Fibroblast of lung (primary cell): ENCODE data around the gene LRCOL1. TPM values are rescaled to one million over a fixed set of nuclear protein-coding genes. Genes with fewer than 3 reads are reported as not detected.

Experiments used
- DNase-seq, 2 donors: peaks; one replicate each; pipeline versions ENCODE4 v3.0.0 to v3.0.0-alpha.2; 2010; ENCODE audit warnings: low read depth in 2 of 2
- H2AFZ ChIP-seq: 2 replicates; pipeline ENCODE4 v1.5.1; 2012; ENCODE audit warnings: low read length, control low read depth, inconsistent platforms
- H3K27ac ChIP-seq: 2 replicates; pipeline ENCODE4 v1.5.1; 2011; ENCODE audit warnings: low read length, control low read depth; ENCODE audit not compliant: insufficient read depth
- H3K27me3 ChIP-seq: 2 replicates; pipeline ENCODE4 v1.5.1; 2011; ENCODE audit warnings: mild to moderate bottlenecking, low read length; ENCODE audit not compliant: control insufficient read depth, insufficient read depth
- H3K36me3 ChIP-seq: 2 replicates; pipeline ENCODE4 v1.5.1; 2011; ENCODE audit warnings: low read length; ENCODE audit not compliant: control insufficient read depth, insufficient read depth
- H3K4me1 ChIP-seq: 2 replicates; pipeline ENCODE4 v1.5.1; 2011; ENCODE audit warnings: low read length; ENCODE audit not compliant: control insufficient read depth, insufficient read depth; ENCODE audit errors: extremely low read depth
- H3K4me2 ChIP-seq: 2 replicates; pipeline ENCODE4 v1.5.1; 2011; ENCODE audit warnings: low read length, control low read depth; ENCODE audit not compliant: insufficient read depth; ENCODE audit errors: extremely low read depth
- H3K4me3 ChIP-seq, 4 experiments: fragments of 200-600 bp in 1 of 4; sonication (generic) in 1 of 4; replicated peaks in 1 of 4; 2 replicates each; pipeline ENCODE4 v1.5.1; 2011 to 2016; ENCODE audit warnings: low read length in 4 of 4, low read depth in 3 of 4, mild to moderate bottlenecking in 3 of 4, control low read depth in 2 of 4, inconsistent platforms in 1 of 4, mixed read lengths in 1 of 4; ENCODE audit not compliant: insufficient read depth in 1 of 4; ENCODE audit errors: control extremely low read depth in 1 of 4
- H3K79me2 ChIP-seq: 2 replicates; pipeline ENCODE4 v1.5.1; 2012; ENCODE audit warnings: mild to moderate bottlenecking, low read length, inconsistent platforms; ENCODE audit not compliant: control insufficient read depth, insufficient read depth
- H3K9ac ChIP-seq: 2 replicates; pipeline ENCODE4 v1.5.1; 2011; ENCODE audit warnings: mild to moderate bottlenecking, low read length, control low read depth; ENCODE audit not compliant: insufficient read depth
- H3K9me3 ChIP-seq: 2 replicates; pipeline ENCODE4 v1.5.1; 2012; ENCODE audit warnings: low read depth, low read length; ENCODE audit not compliant: control insufficient read depth, insufficient read depth
- H4K20me1 ChIP-seq: 2 replicates; pipeline ENCODE4 v1.5.1; 2011; ENCODE audit warnings: low read length; ENCODE audit not compliant: control insufficient read depth, insufficient read depth; ENCODE audit errors: extremely low read depth
- CTCF ChIP-seq, 2 donors: IDR thresholded peaks in 1 of 2; conservative IDR thresholded peaks in 1 of 2; 1 replicate in 1 of 2; 2 replicates in 1 of 2; pipeline ENCODE4 v1.5.1; 2011 to 2012; ENCODE audit warnings: low read length in 2 of 2, control low read depth in 1 of 2, inconsistent platforms in 1 of 2, low read depth in 1 of 2, mild to moderate bottlenecking in 1 of 2
- EZH2 ChIP-seq: IDR thresholded peaks from 2 replicates; pipeline ENCODE4 v1.5.1; 2012; ENCODE audit warnings: low read length, control low read depth, mild to moderate bottlenecking; ENCODE audit errors: missing control alignments
- polyA plus RNA-seq, 2 donors: library from polyadenylated mRNA; depleted of rRNA in 1 of 2; stranded (reverse) in 1 of 2; unstranded in 1 of 2; fragments of >200 nt; gene quantifications; 2 replicates each; pipeline ENCODE4 v1.2.1, GENCODE V29; 2011 to 2012; ENCODE audit warnings: missing spikeins in 1 of 2
- total RNA-seq: library from RNA; depleted of rRNA; stranded (reverse); fragments of >200 nt; gene quantifications from 2 replicates; pipeline ENCODE4 v1.2.1, GENCODE V29; 2014

Gene LRCOL1
- total and polyA plus RNA-seq, 2 donors (not counting 1 experiment from before 2014, with no cell fraction given) = 0.17 TPM; not detected in 1

DNA sequence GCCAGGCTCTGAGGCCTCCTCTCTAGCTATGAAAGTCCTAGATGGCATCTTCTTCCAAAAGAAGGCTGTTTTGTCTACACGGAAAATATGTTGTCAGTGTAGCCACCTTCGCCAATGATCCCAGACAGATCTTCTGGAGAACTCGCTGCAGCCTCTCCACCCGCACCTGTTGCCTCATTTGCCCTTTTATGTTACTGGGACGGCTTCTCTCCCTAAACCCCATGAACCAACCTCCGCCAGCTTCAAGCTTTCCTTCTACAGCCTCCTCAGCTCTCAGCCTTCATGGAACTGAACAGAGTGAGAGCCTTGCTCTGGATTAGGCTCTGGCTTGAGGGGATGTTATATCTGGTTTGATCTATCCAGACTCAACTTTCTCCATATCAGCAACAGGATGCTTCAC lies 18.9 kb upstream of the LRCOL1 start:
- Histone ChIP-seq H3K79me2 (no peaks in the 10 kb centered on the region), H3K4me1 (no peaks in the 10 kb centered on the region), H3K27me3 (no peaks in the 10 kb centered on the region), H3K4me3 (no peak overlapping the region), H3K9me3 (no peaks in the 10 kb centered on the region), H3K27ac (no peak overlapping the region), H3K36me3 (peaks cover 21% of the 10 kb centered on the region), H3K4me2 (no peak overlapping the region), H2AFZ (no peak overlapping the region), H3K9ac (no peak overlapping the region), H4K20me1 (no peaks in the 10 kb centered on the region)
- DNase-seq = no peak
- TF ChIP-seq CTCF (conservative IDR thresholded peaks at IDR 0.05 in 1 of 2, IDR thresholded peaks at IDR 0.05 in 1 of 2; ENCODE audit: low read depth in 1 of 2, low read length in 2 of 2) = no peak
- no peak for TF ChIP-seq EZH2

GRCh38 chr12:132625731-132626430 lies 15.5 kb upstream of the LRCOL1 start:
- Histone ChIP-seq H4K20me1 (no peaks in the 10 kb centered on the region), H3K9ac (no peak overlapping the region), H3K79me2 (no peaks in the 10 kb centered on the region), H3K4me3 (no peak overlapping the region), H3K9me3 (no peaks in the 10 kb centered on the region), H3K4me1 (peaks cover 14% of the 10 kb centered on the region), H3K27ac (no peak overlapping the region), H3K36me3 (peaks cover 13% of the 10 kb centered on the region), H3K4me2 (no peak overlapping the region), H3K27me3 (no peaks in the 10 kb centered on the region), H2AFZ (no peak overlapping the region)
- DNase-seq = no peak
- TF ChIP-seq CTCF (conservative IDR thresholded peaks at IDR 0.05 in 1 of 2, IDR thresholded peaks at IDR 0.05 in 1 of 2; ENCODE audit: low read depth in 1 of 2, low read length in 2 of 2) = no peak
- TF ChIP-seq EZH2 = no peak

GRCh38 chr12:132624910-132625630 lies 14.7 kb upstream of the LRCOL1 start:
- TF ChIP-seq EZH2 (no peak), CTCF (conservative IDR thresholded peaks at IDR 0.05 in 1 of 2, IDR thresholded peaks at IDR 0.05 in 1 of 2; ENCODE audit: low read depth in 1 of 2, low read length in 2 of 2) (no peak)
- Histone ChIP-seq H4K20me1 (no peaks in the 10 kb centered on the region), H3K79me2 (no peaks in the 10 kb centered on the region), H3K4me2 (no peak overlapping the region), H3K4me3 (no peak overlapping the region), H3K9ac (no peak overlapping the region), H3K27me3 (no peaks in the 10 kb centered on the region), H3K36me3 (peaks cover 13% of the 10 kb centered on the region), H3K27ac (no peak overlapping the region), H2AFZ (no peak overlapping the region), H3K9me3 (no peaks in the 10 kb centered on the region), H3K4me1 (peaks cover 14% of the 10 kb centered on the region)
- DNase-seq = no peak
